Activated CD8-positive, alpha-beta memory T cell treated with anti-CD3 and anti-CD28 coated beads for 4 hours (primary cell): ENCODE results near the gene P3H3.

Experiments
- DNase-seq, 2 donors: peaks; one replicate each; pipeline ENCODE4 v3.0.0-alpha.2; 2020; ENCODE audit warnings: low read depth in 2 of 2

P3H3 gene

GRCh38 chr12:6826734-6827436 is 1.3 kb upstream of the P3H3 start:
- no peak for DNase-seq

DNA sequence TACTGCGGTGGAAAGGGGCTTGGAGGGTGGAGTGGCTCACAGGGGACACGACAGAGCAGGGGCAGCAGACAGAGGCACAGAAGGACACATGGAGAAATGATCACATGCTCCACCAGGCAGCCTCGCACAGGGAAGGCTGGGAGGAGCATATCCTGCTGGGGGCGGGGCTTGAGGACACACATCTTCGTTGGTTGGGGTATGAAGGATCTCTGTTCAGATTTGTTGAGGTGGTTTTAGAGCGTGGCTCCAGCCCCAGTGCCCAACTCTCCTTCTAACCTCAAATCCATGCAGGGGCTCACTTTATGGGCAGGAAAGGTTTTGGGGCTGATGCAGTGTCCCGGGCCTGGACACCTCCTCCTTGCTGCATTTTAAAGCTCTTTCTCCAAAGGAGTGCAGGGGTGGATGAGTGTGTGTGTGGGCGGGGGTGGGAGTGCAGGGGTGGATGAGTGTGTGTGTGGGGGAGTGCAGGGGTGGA is 733 bp upstream of the P3H3 start:
- no peak for DNase-seq

- DNase-seq = no peak
Measured at GRCh38 chr12:6828781-6829535, 751 bp downstream of the P3H3 start.

DNA sequence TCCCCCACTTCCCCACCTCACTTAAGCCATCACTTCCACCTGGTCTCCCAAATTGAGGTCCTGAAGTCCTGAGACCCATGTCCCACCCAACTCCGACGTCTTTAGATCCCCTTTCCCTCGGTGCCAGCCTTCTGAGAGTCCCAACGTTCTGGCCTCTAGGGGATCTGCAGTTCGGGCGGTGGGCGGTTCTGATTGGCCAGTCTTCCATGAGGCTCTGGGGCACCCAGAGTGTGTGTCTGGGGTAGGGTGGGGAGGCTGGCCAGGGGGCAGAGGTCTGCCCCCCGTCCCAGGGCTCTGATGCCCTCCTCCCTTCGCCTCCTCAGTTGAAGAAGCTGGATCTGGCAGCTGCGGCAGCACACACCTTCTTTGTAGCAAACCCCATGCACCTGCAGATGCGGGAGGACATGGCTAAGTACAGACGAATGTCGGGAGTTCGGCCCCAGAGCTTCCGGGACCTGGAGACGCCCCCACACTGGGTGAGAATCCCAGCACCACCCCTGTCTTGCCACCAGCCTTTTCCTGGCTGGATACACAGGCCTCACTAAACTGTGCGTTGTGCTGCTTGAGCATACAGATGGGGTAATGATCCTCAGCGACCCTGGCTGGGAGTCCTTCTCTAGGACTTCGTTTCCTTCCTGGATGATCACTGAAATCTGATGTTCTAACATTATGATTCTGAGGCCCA is 1.5 kb downstream of the P3H3 start:
- DNase-seq = no peak

DNA sequence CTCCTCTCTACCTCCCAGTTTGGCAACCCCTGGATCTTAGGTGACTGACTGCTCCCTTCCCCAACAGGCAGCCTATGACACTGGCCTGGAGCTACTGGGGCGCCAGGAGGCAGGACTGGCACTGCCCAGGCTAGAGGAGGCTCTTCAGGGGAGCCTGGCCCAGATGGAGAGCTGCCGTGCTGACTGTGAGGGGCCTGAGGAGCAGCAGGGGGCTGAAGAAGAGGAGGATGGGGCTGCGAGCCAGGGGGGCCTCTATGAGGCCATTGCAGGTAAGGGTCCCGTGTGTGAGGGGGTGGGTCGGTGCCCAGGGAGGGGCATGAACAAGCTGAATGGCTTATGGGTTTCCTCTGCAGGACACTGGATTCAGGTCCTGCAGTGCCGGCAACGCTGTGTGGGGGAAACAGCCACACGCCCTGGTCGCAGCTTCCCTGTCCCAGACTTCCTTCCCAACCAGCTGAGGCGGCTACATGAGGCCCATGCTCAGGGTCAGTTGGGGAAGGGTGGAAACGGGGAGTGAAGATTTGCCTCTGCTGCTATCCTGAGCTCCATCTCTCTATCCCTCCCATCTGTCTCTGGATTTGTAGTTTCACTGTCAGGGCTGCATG is 2.2 kb downstream of the P3H3 start:
- DNase-seq = no peak

DNA sequence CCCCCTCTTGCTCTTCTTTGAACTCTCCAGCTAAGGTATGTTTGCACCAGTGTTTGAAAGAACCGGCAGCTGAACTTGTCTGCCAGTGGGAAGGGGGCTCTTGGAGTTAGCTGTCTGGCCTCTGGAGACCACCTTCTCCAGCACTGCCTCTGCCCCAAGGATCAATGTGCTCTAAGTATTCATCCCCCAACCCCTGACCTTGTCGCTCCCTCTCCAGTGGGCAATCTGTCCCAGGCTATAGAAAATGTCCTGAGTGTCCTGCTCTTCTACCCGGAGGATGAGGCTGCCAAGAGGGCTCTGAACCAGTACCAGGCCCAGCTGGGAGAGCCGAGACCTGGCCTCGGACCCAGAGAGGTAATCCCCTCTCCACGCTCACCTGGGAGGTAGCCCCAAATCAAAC is 2.8 kb downstream of the P3H3 start:
- DNase-seq = no peak

DNA sequence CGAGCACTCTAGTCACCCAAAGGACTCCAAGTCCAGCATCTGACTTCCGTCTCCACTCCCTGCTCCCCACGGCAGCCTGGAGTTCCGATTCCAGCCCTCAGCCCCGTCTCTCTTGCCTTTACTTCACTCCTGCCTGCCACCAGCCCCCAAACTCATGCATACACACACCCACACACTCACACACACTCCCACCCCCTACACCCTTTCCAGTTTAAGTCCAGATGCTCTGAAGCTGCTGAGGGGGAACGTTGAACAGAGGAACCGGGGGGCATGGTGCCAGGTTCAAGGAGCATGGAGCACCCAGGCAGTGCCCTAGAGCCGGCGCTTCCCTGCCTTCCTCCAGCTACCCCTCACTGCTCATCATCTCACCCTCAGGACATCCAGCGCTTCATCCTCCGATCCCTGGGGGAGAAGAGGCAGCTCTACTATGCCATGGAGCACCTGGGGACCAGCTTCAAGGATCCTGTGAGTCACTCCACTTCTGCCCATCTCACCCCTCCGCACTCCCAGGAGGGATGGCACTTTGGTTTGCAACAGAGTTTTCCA is 3.3 kb downstream of the P3H3 start:
- no peak for DNase-seq

DNA sequence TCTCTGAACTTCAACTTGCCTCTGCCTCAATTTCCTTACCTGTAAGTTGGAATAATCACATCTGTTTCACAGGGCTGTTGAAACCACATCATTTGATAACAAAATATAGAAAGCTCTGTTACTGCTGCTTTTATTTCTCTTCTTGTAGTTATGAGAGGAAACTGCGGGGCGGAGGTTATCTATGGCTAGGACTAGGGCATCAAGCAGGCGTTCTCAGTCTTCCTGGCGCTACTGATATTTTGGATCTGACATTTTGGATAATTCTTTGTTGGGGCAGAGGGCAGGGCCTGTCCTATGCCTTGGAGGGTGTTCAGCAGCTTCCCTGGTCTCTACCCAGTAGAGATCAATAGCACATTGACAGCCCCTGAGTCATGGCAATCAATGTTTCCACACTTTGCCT is 3.9 kb downstream of the P3H3 start:
- DNase-seq = no peak

GRCh38 chr12:6833189-6833890 is 5.1 kb downstream of the P3H3 start:
- DNase-seq = no peak

DNA sequence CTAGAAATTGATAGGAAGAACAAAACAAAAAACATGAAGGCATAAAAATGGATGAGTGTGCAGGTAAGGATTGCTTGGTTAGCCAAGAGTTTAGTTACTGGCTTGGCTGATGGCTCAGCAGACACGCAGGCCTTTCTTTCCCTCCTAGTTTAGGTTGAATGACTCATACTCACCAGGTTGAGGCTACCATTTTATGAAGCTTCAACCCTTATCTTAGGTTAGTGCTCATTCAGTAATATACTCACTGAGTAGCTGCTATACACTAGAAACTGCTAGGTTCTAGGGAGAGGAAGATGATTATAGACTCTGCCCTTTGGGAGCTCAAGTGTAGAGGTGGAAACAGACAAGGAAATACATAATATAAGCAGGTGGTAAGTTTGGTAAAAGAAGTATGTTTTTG is 6.0 kb downstream of the P3H3 start:
- DNase-seq = no peak

- no peak for DNase-seq
Measured at GRCh38 chr12:6834873-6835272, 6.7 kb downstream of the P3H3 start.

DNA sequence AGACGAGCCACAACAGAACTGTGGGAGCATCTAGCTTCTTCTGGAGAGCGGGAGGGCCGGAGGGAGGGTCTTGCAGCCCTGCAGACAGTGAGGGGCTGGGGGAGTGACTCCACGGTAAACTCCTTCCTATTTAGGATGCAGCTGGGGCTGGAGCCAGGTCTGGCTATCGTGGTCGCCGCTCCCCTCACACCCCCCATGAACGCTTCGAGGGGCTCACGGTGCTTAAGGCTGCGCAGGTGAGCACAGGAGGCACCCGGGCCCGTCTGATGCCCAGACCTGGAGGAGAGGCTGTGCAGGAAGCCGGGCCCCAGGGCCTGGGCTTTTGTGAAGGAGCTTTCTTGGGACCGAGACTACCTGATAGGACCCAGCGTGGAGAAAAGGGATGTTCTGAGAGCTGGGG is 8.6 kb downstream of the P3H3 start:
- no peak for DNase-seq

- no peak for DNase-seq
Measured at GRCh38 chr12:6837370-6838060, 9.3 kb downstream of the P3H3 start.

DNA sequence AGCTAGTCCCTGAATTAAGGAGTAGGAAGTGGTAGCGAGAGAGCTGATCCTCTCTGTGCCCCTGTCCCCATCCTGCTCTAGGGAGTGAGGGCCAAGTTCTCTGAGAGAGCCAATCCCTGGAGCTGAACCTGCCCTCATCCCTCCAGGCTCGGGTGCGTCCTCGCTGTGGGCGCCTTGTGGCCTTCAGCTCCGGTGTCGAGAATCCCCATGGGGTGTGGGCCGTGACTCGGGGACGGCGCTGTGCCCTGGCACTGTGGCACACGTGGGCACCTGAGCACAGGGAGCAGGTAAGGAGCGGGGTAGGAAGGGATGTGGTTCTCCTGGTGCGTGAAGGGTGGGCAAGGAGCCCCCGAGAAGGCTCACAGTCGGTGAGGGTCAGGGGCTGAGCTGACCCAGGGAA is 10.6 kb downstream of the P3H3 start:
- no peak for DNase-seq

- no peak for DNase-seq
Measured at GRCh38 chr12:6839482-6840201, 11.4 kb downstream of the P3H3 start.

GRCh38 chr12:6840330-6840729 is 12.1 kb downstream of the P3H3 start:
- no peak for DNase-seq

- DNase-seq = no peak
Measured at GRCh38 chr12:6840761-6841515, 12.7 kb downstream of the P3H3 start, which contains the start of gene GNB3. GNB3 (plus strand) TSS chr12:6840925; CDS start chr12:6841288, 363 bp downstream.

- no peak for DNase-seq
Measured at GRCh38 chr12:6842075-6842474, 13.9 kb downstream of the P3H3 start.
